Astrocyte (in vitro differentiated cells and primary cell): Measurements from ENCODE around the gene UACA. TPM values are rescaled to one million over a fixed set of nuclear protein-coding genes. Genes with fewer than 3 reads are reported as not detected.

Experiments
- DNase-seq: peaks from one replicate; pipeline ENCODE4 v3.0.0-alpha.2; 2010; ENCODE audit warnings: low read depth
- FAIRE-seq: peaks from 2 replicates; lab custom pipeline; 2011; peaks lifted over from hg19 to GRCh38; lab: Jason Lieb, UNC
- H2AFZ ChIP-seq: 2 replicates; pipeline ENCODE4 v1.6.0; 2012; ENCODE audit warnings: low read depth, low read length, inconsistent platforms
- H3K27ac ChIP-seq: 2 replicates; pipeline ENCODE4 v1.5.1; 2011; ENCODE audit warnings: low read depth, low read length, inconsistent platforms
- H3K27me3 ChIP-seq: 2 replicates; pipeline ENCODE4 v1.6.0; 2011; ENCODE audit warnings: low read length, inconsistent platforms; ENCODE audit not compliant: insufficient read depth
- H3K36me3 ChIP-seq: 2 replicates; pipeline ENCODE4 v1.5.1; 2011; ENCODE audit warnings: low read length, inconsistent platforms; ENCODE audit not compliant: insufficient read depth
- H3K4me1 ChIP-seq: 2 replicates; pipeline ENCODE4 v1.5.1; 2011; ENCODE audit warnings: low read length, inconsistent platforms; ENCODE audit not compliant: insufficient read depth
- H3K4me2 ChIP-seq: 2 replicates; pipeline ENCODE4 v1.6.0; 2012; ENCODE audit warnings: low read length, inconsistent platforms
- H3K4me3 ChIP-seq: 2 replicates; pipeline ENCODE4 v1.5.1; 2011; ENCODE audit warnings: low read depth, mild to moderate bottlenecking, low read length, inconsistent platforms; ENCODE audit not compliant: insufficient read depth
- H3K79me2 ChIP-seq: 2 replicates; pipeline ENCODE4 v1.6.0; 2012; ENCODE audit warnings: mild to moderate bottlenecking, low read length, inconsistent platforms; ENCODE audit not compliant: insufficient read depth
- H3K9ac ChIP-seq: 2 replicates; pipeline ENCODE4 v1.6.0; 2012; ENCODE audit warnings: mild to moderate bottlenecking, low read length, inconsistent platforms
- H3K9me3 ChIP-seq: 2 replicates; pipeline ENCODE4 v1.5.1; 2012; ENCODE audit warnings: low read depth, mild to moderate bottlenecking, low read length, inconsistent platforms; ENCODE audit not compliant: insufficient read depth
- H4K20me1 ChIP-seq: 2 replicates; pipeline ENCODE4 v1.6.0; 2012; ENCODE audit warnings: low read length, inconsistent platforms; ENCODE audit not compliant: insufficient read depth
- H3K27ac Mint-ChIP-seq: one replicate; pipeline ENCODE4 v1.8.0; 2021; ENCODE audit warnings: mild to moderate bottlenecking, mixed read lengths; ENCODE audit not compliant: unreplicated experiment
- H3K27me3 Mint-ChIP-seq: one replicate; pipeline ENCODE4 v1.8.0; 2021; ENCODE audit warnings: low read depth, mixed read lengths; ENCODE audit not compliant: unreplicated experiment
- H3K36me3 Mint-ChIP-seq: one replicate; pipeline ENCODE4 v1.8.0; 2021; ENCODE audit warnings: low read depth, mixed read lengths; ENCODE audit not compliant: unreplicated experiment
- H3K4me1 Mint-ChIP-seq: one replicate; pipeline ENCODE4 v1.8.0; 2021; ENCODE audit warnings: low read depth, mixed read lengths; ENCODE audit not compliant: unreplicated experiment
- H3K4me3 Mint-ChIP-seq: one replicate; pipeline ENCODE4 v1.8.0; 2021; ENCODE audit warnings: mild to moderate bottlenecking, moderate library complexity, mixed read lengths; ENCODE audit not compliant: unreplicated experiment
- H3K9me3 Mint-ChIP-seq: one replicate; pipeline ENCODE4 v1.8.0; 2021; ENCODE audit warnings: mild to moderate bottlenecking, mixed read lengths; ENCODE audit not compliant: unreplicated experiment
- EZH2 ChIP-seq: IDR thresholded peaks from 2 replicates; pipeline ENCODE4 v1.6.1; 2012; ENCODE audit warnings: mild to moderate bottlenecking, low read length, inconsistent platforms; ENCODE audit not compliant: insufficient read depth
- total RNA-seq: library from RNA; stranded (reverse); gene quantifications from 2 replicates; pipeline ENCODE4 v1.2.1, GENCODE V29; 2021
- TF ChIP-seq, protein P1 (sequence below): IDR thresholded peaks from 2 replicates; pipeline ENCODE4 v1.5.1; 2011; ENCODE audit warnings: low read depth, mild to moderate bottlenecking, inconsistent platforms, low read length, moderate library complexity; ENCODE audit not compliant: insufficient read depth

Gene UACA
- total RNA-seq, 1 donor from 2014 or later, result 168 TPM

DNA sequence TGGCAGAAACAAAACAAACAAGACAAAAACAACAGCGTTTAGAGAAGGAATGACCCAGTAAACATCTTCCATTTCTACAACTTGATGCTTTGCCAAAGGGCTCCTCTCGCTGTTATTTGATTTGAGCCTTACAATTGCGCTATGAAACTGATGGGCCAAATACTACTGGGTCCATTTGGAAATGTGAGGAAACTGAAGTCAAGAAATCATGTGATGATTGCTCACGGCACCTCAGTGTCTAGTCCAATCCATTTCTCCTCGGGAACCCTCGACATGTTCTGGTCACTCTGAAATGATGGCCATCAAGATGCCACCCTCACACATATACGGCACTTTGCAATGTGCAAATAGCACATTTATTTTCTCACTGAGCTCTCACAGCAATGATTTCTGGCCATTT, 136.0 kb downstream of the UACA start:
- DNase-seq (no peak), FAIRE-seq (no peak)
- H3K4me3 ChIP-seq, result no peak overlapping the region
- no peak overlapping the region for H3K9ac ChIP-seq
- H3K27ac Mint-ChIP-seq, result no peak overlapping the region
- H2AFZ ChIP-seq, result no peak overlapping the region
- H4K20me1 ChIP-seq, result peaks cover 26% of the 10 kb centered on the region
- no peaks in the 10 kb centered on the region for H3K79me2 ChIP-seq
- H3K27me3 ChIP-seq, result peaks cover 8% of the 10 kb centered on the region
- H3K27me3 Mint-ChIP-seq, result peaks cover 15% of the 10 kb centered on the region
- no peaks in the 10 kb centered on the region for H3K9me3 ChIP-seq
- H3K36me3 ChIP-seq, result no peaks in the 10 kb centered on the region
- H3K4me1 ChIP-seq, result no peaks in the 10 kb centered on the region
- H3K4me1 Mint-ChIP-seq, result peaks cover under 1% of the 10 kb centered on the region
- H3K9me3 Mint-ChIP-seq, result peaks cover 3% of the 10 kb centered on the region
- no peak overlapping the region for H3K4me2 ChIP-seq
- no peak for TF ChIP-seq EZH2
- TF ChIP-seq, protein P1, sequence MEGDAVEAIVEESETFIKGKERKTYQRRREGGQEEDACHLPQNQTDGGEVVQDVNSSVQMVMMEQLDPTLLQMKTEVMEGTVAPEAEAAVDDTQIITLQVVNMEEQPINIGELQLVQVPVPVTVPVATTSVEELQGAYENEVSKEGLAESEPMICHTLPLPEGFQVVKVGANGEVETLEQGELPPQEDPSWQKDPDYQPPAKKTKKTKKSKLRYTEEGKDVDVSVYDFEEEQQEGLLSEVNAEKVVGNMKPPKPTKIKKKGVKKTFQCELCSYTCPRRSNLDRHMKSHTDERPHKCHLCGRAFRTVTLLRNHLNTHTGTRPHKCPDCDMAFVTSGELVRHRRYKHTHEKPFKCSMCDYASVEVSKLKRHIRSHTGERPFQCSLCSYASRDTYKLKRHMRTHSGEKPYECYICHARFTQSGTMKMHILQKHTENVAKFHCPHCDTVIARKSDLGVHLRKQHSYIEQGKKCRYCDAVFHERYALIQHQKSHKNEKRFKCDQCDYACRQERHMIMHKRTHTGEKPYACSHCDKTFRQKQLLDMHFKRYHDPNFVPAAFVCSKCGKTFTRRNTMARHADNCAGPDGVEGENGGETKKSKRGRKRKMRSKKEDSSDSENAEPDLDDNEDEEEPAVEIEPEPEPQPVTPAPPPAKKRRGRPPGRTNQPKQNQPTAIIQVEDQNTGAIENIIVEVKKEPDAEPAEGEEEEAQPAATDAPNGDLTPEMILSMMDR, result no peak
- no peak overlapping the region for H3K4me3 Mint-ChIP-seq
- H3K36me3 Mint-ChIP-seq, result peaks cover 23% of the 10 kb centered on the region
- no peak overlapping the region for H3K27ac ChIP-seq

DNA sequence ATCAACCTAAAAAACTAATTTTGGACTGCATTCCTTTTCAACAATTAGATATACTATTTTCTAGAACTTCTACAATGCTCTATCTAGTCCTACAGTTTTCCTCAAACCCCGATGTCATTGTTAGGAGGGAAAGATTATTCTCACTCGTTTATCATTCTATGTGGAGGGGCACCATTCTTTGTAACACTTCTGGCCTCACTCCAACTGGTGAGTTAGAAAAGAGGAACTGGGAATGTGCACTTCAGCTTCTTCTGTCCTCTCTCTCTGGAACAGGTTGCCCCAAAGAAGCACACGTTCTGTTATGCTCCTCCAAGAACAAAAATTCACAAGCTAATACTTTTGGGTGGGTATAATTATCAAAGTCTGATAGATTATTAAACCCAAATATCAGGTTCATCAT, 137.9 kb downstream of the UACA start:
- Histone ChIP-seq H3K4me3 (no peak overlapping the region), H3K4me1 (no peaks in the 10 kb centered on the region), H3K9me3 (no peaks in the 10 kb centered on the region), H3K36me3 (no peaks in the 10 kb centered on the region), H3K27ac (no peak overlapping the region), H3K27me3 (peaks cover 3% of the 10 kb centered on the region), H3K4me2 (no peak overlapping the region), H2AFZ (no peak overlapping the region), H3K79me2 (no peaks in the 10 kb centered on the region), H3K9ac (no peak overlapping the region), H4K20me1 (peaks cover 14% of the 10 kb centered on the region)
- Mint-ChIP-seq H3K27ac (no peak overlapping the region), H3K4me1 (no peaks in the 10 kb centered on the region), H3K36me3 (peaks cover 23% of the 10 kb centered on the region), H3K4me3 (no peak overlapping the region), H3K27me3 (peaks cover 15% of the 10 kb centered on the region), H3K9me3 (peaks cover 3% of the 10 kb centered on the region)
- no peak for DNase-seq
- TF ChIP-seq, protein P1, result no peak
- TF ChIP-seq EZH2, result no peak
- no peak for FAIRE-seq

DNA sequence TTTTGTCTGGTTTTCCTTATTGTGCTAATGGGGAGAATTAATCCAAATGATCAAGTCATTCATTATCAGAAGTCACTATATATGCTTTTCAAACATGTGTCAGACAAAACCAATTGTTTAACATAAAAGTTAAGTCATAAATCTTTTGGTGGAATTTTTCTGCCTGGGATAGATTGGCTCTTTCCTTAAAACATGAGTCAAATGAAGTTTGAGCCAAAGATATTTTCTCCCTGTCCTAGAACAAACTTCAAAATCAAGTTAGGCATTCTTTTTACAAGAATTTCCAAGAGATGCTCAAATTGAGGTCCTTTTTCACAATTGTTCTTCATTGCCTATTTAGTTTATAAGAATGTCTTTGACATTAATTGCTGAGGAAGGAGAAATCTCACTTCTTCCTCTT, 138.3 kb downstream of the UACA start:
- peaks cover 14% of the 10 kb centered on the region for H4K20me1 ChIP-seq
- H3K9me3 ChIP-seq, result no peaks in the 10 kb centered on the region
- no peak for DNase-seq
- H3K27ac ChIP-seq, result no peak overlapping the region
- no peak overlapping the region for H2AFZ ChIP-seq
- Mint-ChIP-seq H3K9me3 (peaks cover 3% of the 10 kb centered on the region), H3K4me1 (no peaks in the 10 kb centered on the region), H3K36me3 (peaks cover 23% of the 10 kb centered on the region), H3K4me3 (no peak overlapping the region), H3K27ac (no peak overlapping the region), H3K27me3 (peaks cover 12% of the 10 kb centered on the region)
- no peaks in the 10 kb centered on the region for H3K79me2 ChIP-seq
- H3K9ac ChIP-seq, result no peak overlapping the region
- TF ChIP-seq, protein P1, result no peak
- TF ChIP-seq EZH2, result no peak
- H3K4me2 ChIP-seq, result no peak overlapping the region
- no peaks in the 10 kb centered on the region for H3K36me3 ChIP-seq
- H3K4me1 ChIP-seq, result no peaks in the 10 kb centered on the region
- no peaks in the 10 kb centered on the region for H3K27me3 ChIP-seq
- FAIRE-seq, result no peak
- H3K4me3 ChIP-seq, result no peak overlapping the region
